ENCODE data around the gene IGSF5.

Gene IGSF5

GRCh38 chr21:39713905-39714304, 31.1 kb upstream of the IGSF5 start:
- DNase-seq (ENCODE audit: insufficient read length, low spot score) (no peak), FAIRE-seq (no peak)
- TF ChIP-seq PAX5 (IDR thresholded peaks at IDR 0.05; ENCODE audit: insufficient read depth, low read length, severe bottlenecking), result no peak
- TF ChIP-seq POU2F2 (IDR thresholded peaks at IDR 0.05; ENCODE audit: low read depth, low read length), result no peak
- no peak for TF ChIP-seq POLR2A (IDR thresholded peaks at IDR 0.05; ENCODE audit: low read depth, low read length)

GRCh38 chr21:39714331-39714730, 30.7 kb upstream of the IGSF5 start:
- FAIRE-seq (no peak), DNase-seq (ENCODE audit: insufficient read length, low spot score) (no peak)
- TF ChIP-seq POU2F2 (IDR thresholded peaks at IDR 0.05; ENCODE audit: low read depth, low read length), result no peak
- TF ChIP-seq POLR2A (IDR thresholded peaks at IDR 0.05; ENCODE audit: low read depth, low read length), result no peak
- no peak for TF ChIP-seq PAX5 (IDR thresholded peaks at IDR 0.05; ENCODE audit: insufficient read depth, low read length, severe bottlenecking)
- no peak for TF ChIP-seq POLR2AphosphoS5 (IDR thresholded peaks at IDR 0.05; ENCODE audit: low read depth, low read length)
- no peak for TF ChIP-seq TAF1 (IDR thresholded peaks at IDR 0.05; ENCODE audit: low read depth, low read length)
- TF ChIP-seq SPI1 (IDR thresholded peaks at IDR 0.05; ENCODE audit: low read depth, low read length), result no peak

- FAIRE-seq, result no peak
- TF ChIP-seq POU2F2 (IDR thresholded peaks at IDR 0.05; ENCODE audit: low read depth, low read length) (no peak), PAX5 (IDR thresholded peaks at IDR 0.05; ENCODE audit: insufficient read depth, low read length, severe bottlenecking) (no peak), TAF1 (IDR thresholded peaks at IDR 0.05; ENCODE audit: low read depth, low read length) (no peak), POLR2AphosphoS5 (IDR thresholded peaks at IDR 0.05; ENCODE audit: low read depth, low read length) (no peak), SPI1 (IDR thresholded peaks at IDR 0.05; ENCODE audit: low read depth, low read length) (no peak), POLR2A (IDR thresholded peaks at IDR 0.05; ENCODE audit: low read depth, low read length) (no peak)
- no peak for DNase-seq (ENCODE audit: insufficient read length, low spot score)
Measured at GRCh38 chr21:39715804-39716397, 29.1 kb upstream of the IGSF5 start.

GRCh38 chr21:39720126-39720778, 24.7 kb upstream of the IGSF5 start:
- no peak for TF ChIP-seq POLR2A (IDR thresholded peaks at IDR 0.05; ENCODE audit: low read depth, low read length)
- no peak for TF ChIP-seq TAF1 (IDR thresholded peaks at IDR 0.05; ENCODE audit: low read depth, low read length)
- no peak for TF ChIP-seq SPI1 (IDR thresholded peaks at IDR 0.05; ENCODE audit: low read depth, low read length)
- no peak for TF ChIP-seq POU2F2 (IDR thresholded peaks at IDR 0.05; ENCODE audit: low read depth, low read length)
- no peak for TF ChIP-seq POLR2AphosphoS5 (IDR thresholded peaks at IDR 0.05; ENCODE audit: low read depth, low read length)
- TF ChIP-seq PAX5 (IDR thresholded peaks at IDR 0.05; ENCODE audit: insufficient read depth, low read length, severe bottlenecking), result no peak
- DNase-seq (ENCODE audit: insufficient read length, low spot score) (no peak), FAIRE-seq (no peak)

GRCh38 chr21:39721885-39722284, 23.1 kb upstream of the IGSF5 start:
- no peak for FAIRE-seq
- TF ChIP-seq TAF1 (IDR thresholded peaks at IDR 0.05; ENCODE audit: low read depth, low read length), result no peak
- TF ChIP-seq POLR2A (IDR thresholded peaks at IDR 0.05; ENCODE audit: low read depth, low read length), result no peak
- no peak for TF ChIP-seq SPI1 (IDR thresholded peaks at IDR 0.05; ENCODE audit: low read depth, low read length)
- TF ChIP-seq POU2F2 (IDR thresholded peaks at IDR 0.05; ENCODE audit: low read depth, low read length), result no peak
- no peak for TF ChIP-seq POLR2AphosphoS5 (IDR thresholded peaks at IDR 0.05; ENCODE audit: low read depth, low read length)
- no peak for TF ChIP-seq PAX5 (IDR thresholded peaks at IDR 0.05; ENCODE audit: insufficient read depth, low read length, severe bottlenecking)

GRCh38 chr21:39724944-39725343, 20.0 kb upstream of the IGSF5 start:
- TF ChIP-seq TAF1 (IDR thresholded peaks at IDR 0.05; ENCODE audit: low read depth, low read length) (no peak), SPI1 (IDR thresholded peaks at IDR 0.05; ENCODE audit: low read depth, low read length) (no peak), POLR2AphosphoS5 (IDR thresholded peaks at IDR 0.05; ENCODE audit: low read depth, low read length) (no peak), PAX5 (IDR thresholded peaks at IDR 0.05; ENCODE audit: insufficient read depth, low read length, severe bottlenecking) (no peak), POU2F2 (IDR thresholded peaks at IDR 0.05; ENCODE audit: low read depth, low read length) (no peak), POLR2A (IDR thresholded peaks at IDR 0.05; ENCODE audit: low read depth, low read length) (no peak)
- DNase-seq (ENCODE audit: insufficient read length, low spot score) (no peak), FAIRE-seq (no peak)

More at GRCh38 chr21:39721885-39722284, 23.1 kb upstream of the IGSF5 start:
- no peak for DNase-seq (ENCODE audit: insufficient read length, low spot score)

- DNase-seq (ENCODE audit: insufficient read length, low spot score) (no peak), FAIRE-seq (no peak)
- TF ChIP-seq POLR2AphosphoS5 (IDR thresholded peaks at IDR 0.05; ENCODE audit: low read depth, low read length), result no peak
- no peak for TF ChIP-seq TAF1 (IDR thresholded peaks at IDR 0.05; ENCODE audit: low read depth, low read length)
- TF ChIP-seq PAX5 (IDR thresholded peaks at IDR 0.05; ENCODE audit: insufficient read depth, low read length, severe bottlenecking), result no peak
- TF ChIP-seq SPI1 (IDR thresholded peaks at IDR 0.05; ENCODE audit: low read depth, low read length), result no peak
- TF ChIP-seq POLR2A (IDR thresholded peaks at IDR 0.05; ENCODE audit: low read depth, low read length), result no peak
- TF ChIP-seq POU2F2 (IDR thresholded peaks at IDR 0.05; ENCODE audit: low read depth, low read length), result no peak
Measured at GRCh38 chr21:39726133-39726532, 18.9 kb upstream of the IGSF5 start.

GRCh38 chr21:39727401-39728120, 17.4 kb upstream of the IGSF5 start:
- no peak for FAIRE-seq

GRCh38 chr21:39728341-39728740, 16.6 kb upstream of the IGSF5 start:
- no peak for TF ChIP-seq POLR2AphosphoS5 (IDR thresholded peaks at IDR 0.05; ENCODE audit: low read depth, low read length)
- TF ChIP-seq PAX5 (IDR thresholded peaks at IDR 0.05; ENCODE audit: insufficient read depth, low read length, severe bottlenecking), result no peak
- no peak for TF ChIP-seq TAF1 (IDR thresholded peaks at IDR 0.05; ENCODE audit: low read depth, low read length)
- TF ChIP-seq POU2F2 (IDR thresholded peaks at IDR 0.05; ENCODE audit: low read depth, low read length), result no peak
- no peak for TF ChIP-seq POLR2A (IDR thresholded peaks at IDR 0.05; ENCODE audit: low read depth, low read length)
- no peak for TF ChIP-seq SPI1 (IDR thresholded peaks at IDR 0.05; ENCODE audit: low read depth, low read length)
- no peak for DNase-seq (ENCODE audit: insufficient read length, low spot score)
- FAIRE-seq, result no peak

More at GRCh38 chr21:39727401-39728120, 17.4 kb upstream of the IGSF5 start:
- TF ChIP-seq SPI1 (IDR thresholded peaks at IDR 0.05; ENCODE audit: low read depth, low read length), result no peak
- TF ChIP-seq POLR2A (IDR thresholded peaks at IDR 0.05; ENCODE audit: low read depth, low read length), result no peak
- no peak for TF ChIP-seq TAF1 (IDR thresholded peaks at IDR 0.05; ENCODE audit: low read depth, low read length)
- no peak for TF ChIP-seq PAX5 (IDR thresholded peaks at IDR 0.05; ENCODE audit: insufficient read depth, low read length, severe bottlenecking)
- TF ChIP-seq POU2F2 (IDR thresholded peaks at IDR 0.05; ENCODE audit: low read depth, low read length), result no peak
- no peak for TF ChIP-seq POLR2AphosphoS5 (IDR thresholded peaks at IDR 0.05; ENCODE audit: low read depth, low read length)
- no peak for DNase-seq (ENCODE audit: insufficient read length, low spot score)

Measured in GM12891 (cell line).